GM18861 (cell line): ENCODE results near the gene KMT5C.

Experiments
- ATAC-seq: cut with Tn5 transposase; IDR thresholded peaks from one replicate; pipeline ENCODE4 v1.9.1; 2021; ENCODE audit not compliant: unreplicated experiment

The KMT5C gene

GRCh38 chr19:55384920-55385723 lies 45.4 kb downstream of the KMT5C start:
- peak; percentile 51 for ATAC-seq

- ATAC-seq = peak; percentile 55
Measured at GRCh38 chr19:55385724-55386492, 46.2 kb downstream of the KMT5C start, which contains the start of gene RPL28. Gene RPL28, plus strand, starts transcription at chr19:55385932. Its CDS starts 426 bp downstream, at chr19:55386358.

- no peak for ATAC-seq
Measured at GRCh38 chr19:55386493-55386971, 46.9 kb downstream of the KMT5C start.

- no peak for ATAC-seq
Measured at GRCh38 chr19:55387736-55388497, 48.2 kb downstream of the KMT5C start.

GRCh38 chr19:55389386-55390317 lies 50.0 kb downstream of the KMT5C start:
- ATAC-seq = no peak

- no peak for ATAC-seq
Measured at GRCh38 chr19:55390461-55390880, 50.8 kb downstream of the KMT5C start.

- ATAC-seq = no peak
Measured at GRCh38 chr19:55391191-55391670, 51.6 kb downstream of the KMT5C start.

GRCh38 chr19:55391702-55392615 lies 52.3 kb downstream of the KMT5C start:
- ATAC-seq = no peak

GRCh38 chr19:55392820-55393761 lies 53.4 kb downstream of the KMT5C start:
- no peak for ATAC-seq
